ENCODE measurements around the gene CSMD2. TPM values are rescaled to one million over a fixed set of nuclear protein-coding genes. Genes with fewer than 3 reads are reported as not detected.
A peak's percentile ranks its signal among the peaks of the same experiment; 100 is the strongest.

CSMD2 gene
- total RNA-seq, 2 donors from 2014 or later, result 0.62 to 2.8 TPM

DNA sequence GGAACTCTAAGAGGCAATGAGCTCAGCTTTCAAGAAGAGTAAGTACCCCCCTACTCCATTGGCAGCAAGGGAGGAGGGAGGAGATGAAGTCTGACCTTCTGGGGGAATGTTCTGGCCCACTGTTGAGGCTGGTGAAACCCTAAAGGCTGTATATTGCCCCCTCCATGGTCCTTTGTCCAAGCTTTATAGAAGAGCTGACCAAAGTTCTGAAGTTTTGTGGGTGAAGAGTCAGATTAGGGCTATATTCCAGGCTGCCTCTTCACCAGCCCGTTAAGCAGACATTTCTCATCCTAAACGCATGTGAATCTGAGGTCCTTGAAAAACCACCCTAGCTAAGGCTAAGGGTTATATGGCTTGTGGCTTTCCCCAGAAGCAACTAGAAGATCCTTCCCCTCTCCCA lies 13.0 kb upstream of the CSMD2 start:
- no peaks in the 10 kb centered on the region for H3K4me1 ChIP-seq (ENCODE audit: control insufficient read depth, insufficient read depth, low read length)
- Mint-ChIP-seq H3K4me1 (no peaks in the 10 kb centered on the region), H3K4me3 (no peak overlapping the region), H3K27me3 (ENCODE audit: insufficient read depth) (peaks cover 94% of the 10 kb centered on the region), H3K9me3 (no peaks in the 10 kb centered on the region), H3K36me3 (ENCODE audit: low read depth) (no peaks in the 10 kb centered on the region), H3K27ac (no peak overlapping the region)
- TF ChIP-seq, protein P1, sequence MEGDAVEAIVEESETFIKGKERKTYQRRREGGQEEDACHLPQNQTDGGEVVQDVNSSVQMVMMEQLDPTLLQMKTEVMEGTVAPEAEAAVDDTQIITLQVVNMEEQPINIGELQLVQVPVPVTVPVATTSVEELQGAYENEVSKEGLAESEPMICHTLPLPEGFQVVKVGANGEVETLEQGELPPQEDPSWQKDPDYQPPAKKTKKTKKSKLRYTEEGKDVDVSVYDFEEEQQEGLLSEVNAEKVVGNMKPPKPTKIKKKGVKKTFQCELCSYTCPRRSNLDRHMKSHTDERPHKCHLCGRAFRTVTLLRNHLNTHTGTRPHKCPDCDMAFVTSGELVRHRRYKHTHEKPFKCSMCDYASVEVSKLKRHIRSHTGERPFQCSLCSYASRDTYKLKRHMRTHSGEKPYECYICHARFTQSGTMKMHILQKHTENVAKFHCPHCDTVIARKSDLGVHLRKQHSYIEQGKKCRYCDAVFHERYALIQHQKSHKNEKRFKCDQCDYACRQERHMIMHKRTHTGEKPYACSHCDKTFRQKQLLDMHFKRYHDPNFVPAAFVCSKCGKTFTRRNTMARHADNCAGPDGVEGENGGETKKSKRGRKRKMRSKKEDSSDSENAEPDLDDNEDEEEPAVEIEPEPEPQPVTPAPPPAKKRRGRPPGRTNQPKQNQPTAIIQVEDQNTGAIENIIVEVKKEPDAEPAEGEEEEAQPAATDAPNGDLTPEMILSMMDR (conservative IDR thresholded peaks at IDR 0.05), result no peak
- no peaks in the 10 kb centered on the region for H3K9me3 ChIP-seq (ENCODE audit: control insufficient read depth, low read length)
- peaks cover 58% of the 10 kb centered on the region for H3K27me3 ChIP-seq (ENCODE audit: control insufficient read depth, insufficient read depth, low read length, poor library complexity, severe bottlenecking)
- H3K27ac ChIP-seq (ENCODE audit: low read depth, low read length), result no peak overlapping the region
- no peak for DNase-seq
- H3K36me3 ChIP-seq (ENCODE audit: control insufficient read depth, insufficient read depth, low read length), result no peaks in the 10 kb centered on the region
- no peak overlapping the region for H3K4me3 ChIP-seq (ENCODE audit: low read length)
- WGBS, 2 experiments (ENCODE audit: insufficient coverage in 1 of 2, insufficient read length in 1 of 2), result 80 to 84% methylated on average over 1 to 2 of the region's 2 CpGs
- H3K9ac ChIP-seq (ENCODE audit: extremely low read depth, low read length, poor library complexity, severe bottlenecking), result no peak overlapping the region

DNA sequence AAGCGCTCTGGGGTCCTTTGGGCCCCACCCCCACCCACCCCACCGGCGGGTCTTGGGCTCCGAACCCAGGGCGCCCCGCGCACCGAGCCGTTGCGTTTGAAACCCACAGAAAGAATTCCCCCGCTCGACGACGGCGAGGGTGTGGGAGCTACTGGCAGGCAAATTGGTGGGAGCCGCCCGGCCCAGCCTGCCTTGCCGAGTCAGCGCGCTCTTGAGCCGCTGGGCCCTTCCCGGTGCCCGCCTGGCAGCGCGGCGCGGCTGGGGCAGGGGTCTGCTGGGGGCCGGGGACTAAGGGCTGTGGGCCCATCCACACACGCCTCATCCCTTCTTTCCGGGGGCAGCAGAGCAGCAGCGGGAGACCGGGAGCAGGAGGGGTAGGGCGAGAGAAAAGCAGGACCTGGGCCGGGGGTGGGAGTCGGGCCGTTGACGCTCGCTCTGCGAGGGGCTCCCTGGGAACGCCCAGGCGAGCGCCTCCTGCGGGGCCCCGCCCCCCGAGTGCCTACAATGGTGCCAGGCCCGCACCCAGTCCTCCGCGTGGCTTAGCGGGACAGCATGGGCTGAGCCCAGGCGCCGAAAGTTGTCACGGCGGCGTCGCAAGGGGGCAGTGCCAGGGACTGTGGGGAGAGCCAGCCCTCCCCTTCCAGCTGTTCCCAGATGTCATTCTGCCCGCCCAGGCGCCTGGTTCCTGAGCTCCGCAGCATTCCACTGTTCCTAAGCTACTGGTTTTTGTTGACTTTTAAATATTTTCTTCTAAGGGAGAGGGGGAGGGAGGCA lies 12.0 kb upstream of the CSMD2 start, which contains the start of gene C1orf94:
C1orf94 (plus strand) TSS at position 78 of the 774 bp plus-strand sequence. CDS start 883 bp downstream, outside the sequence.
- H3K4me1 Mint-ChIP-seq, result no peaks in the 10 kb centered on the region
- H3K4me3 ChIP-seq (ENCODE audit: low read length), result no peak within 1 kb of the TSS

DNA sequence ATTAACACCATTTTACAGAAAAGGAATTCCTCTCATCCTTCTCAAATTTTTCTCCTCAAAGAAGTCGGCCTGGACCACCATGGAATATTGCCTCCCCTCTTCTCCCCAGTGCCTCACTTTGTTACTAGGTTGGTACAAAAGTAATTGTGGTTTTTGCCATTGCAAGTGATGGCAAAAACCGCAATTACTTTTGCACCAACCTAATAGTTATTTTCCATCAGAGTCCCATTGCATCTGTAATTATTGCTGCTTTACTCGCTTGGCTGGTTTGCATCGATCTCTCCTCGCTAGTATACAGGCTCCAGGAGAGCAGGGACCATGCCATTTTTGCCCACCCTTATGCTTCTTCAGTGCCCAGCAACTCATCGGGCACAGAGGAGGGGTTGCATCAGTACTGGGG lies 10.7 kb upstream of the CSMD2 start:
- 83 to 90% methylated on average over 1 to 6 of the region's 6 CpGs for WGBS, 2 experiments (ENCODE audit: insufficient coverage in 1 of 2, insufficient read length in 1 of 2)
- Histone ChIP-seq H3K36me3 (ENCODE audit: control insufficient read depth, insufficient read depth, low read length) (no peaks in the 10 kb centered on the region), H3K9me3 (ENCODE audit: control insufficient read depth, low read length) (no peaks in the 10 kb centered on the region), H3K27ac (ENCODE audit: low read depth, low read length) (no peak overlapping the region), H3K9ac (ENCODE audit: extremely low read depth, low read length, poor library complexity, severe bottlenecking) (no peak overlapping the region), H3K4me3 (ENCODE audit: low read length) (no peak overlapping the region), H3K4me1 (ENCODE audit: control insufficient read depth, insufficient read depth, low read length) (no peaks in the 10 kb centered on the region), H3K27me3 (ENCODE audit: control insufficient read depth, insufficient read depth, low read length, poor library complexity, severe bottlenecking) (peaks cover 45% of the 10 kb centered on the region)
- Mint-ChIP-seq H3K4me3 (no peak overlapping the region), H3K36me3 (ENCODE audit: low read depth) (no peaks in the 10 kb centered on the region), H3K27ac (no peak overlapping the region), H3K27me3 (ENCODE audit: insufficient read depth) (peaks cover 87% of the 10 kb centered on the region), H3K4me1 (no peaks in the 10 kb centered on the region), H3K9me3 (no peaks in the 10 kb centered on the region)
- no peak for DNase-seq
- TF ChIP-seq, protein P1 (conservative IDR thresholded peaks at IDR 0.05), result no peak

More for the DNA sequence above, 12.0 kb upstream of the CSMD2 start, which contains the start of gene C1orf94:
- no peak within 1 kb of the TSS for H3K9ac ChIP-seq (ENCODE audit: extremely low read depth, low read length, poor library complexity, severe bottlenecking)
- DNase-seq, result peak; percentile 77
- H3K9me3 ChIP-seq (ENCODE audit: control insufficient read depth, low read length), result no peaks in the 10 kb centered on the region
- 60 to 80% methylated on average over 37 to 58 of the region's 58 CpGs for WGBS, 2 experiments (ENCODE audit: insufficient coverage in 1 of 2, insufficient read length in 1 of 2)
- no peaks in the 10 kb centered on the region for H3K36me3 ChIP-seq (ENCODE audit: control insufficient read depth, insufficient read depth, low read length)
- H3K36me3 Mint-ChIP-seq (ENCODE audit: low read depth), result no peaks in the 10 kb centered on the region
- TF ChIP-seq, protein P1 (conservative IDR thresholded peaks at IDR 0.05), result peak; percentile 56
- H3K9me3 Mint-ChIP-seq, result no peaks in the 10 kb centered on the region
- H3K27ac ChIP-seq (ENCODE audit: low read depth, low read length), result no peak within 1 kb of the TSS
- H3K4me1 ChIP-seq (ENCODE audit: control insufficient read depth, insufficient read depth, low read length), result no peaks in the 10 kb centered on the region
- no peak within 1 kb of the TSS for H3K27ac Mint-ChIP-seq
- H3K4me3 Mint-ChIP-seq, result peak within 1 kb of the TSS; percentile 24
- H3K27me3 Mint-ChIP-seq (ENCODE audit: insufficient read depth), result peaks cover 88% of the 10 kb centered on the region
- H3K27me3 ChIP-seq (ENCODE audit: control insufficient read depth, insufficient read depth, low read length, poor library complexity, severe bottlenecking), result peaks cover 50% of the 10 kb centered on the region
